K562 (cell line): ENCODE measurements around the gene CPNE9. TPM values are rescaled to one million over a fixed set of nuclear protein-coding genes. Genes with fewer than 3 reads are reported as not detected.

Experiments
- CCAR2 ChIP-seq: fragments of 200-400 bp; formaldehyde crosslinking; IDR thresholded peaks from 2 replicates; pipeline ENCODE4 v1.6.1; 2017; ENCODE audit warnings: mild to moderate bottlenecking, low read depth, low read length
- CEBPB ChIP-seq: fragments of 450-650 bp; IDR thresholded peaks from 2 replicates; pipeline ENCODE4 v1.6.1; 2016; ENCODE audit warnings: missing genetic modification characterization, missing compliant biosample characterization
- CEBPG ChIP-seq, 3 experiments: fragments of 200-800 bp in 1 of 3; sonication (Bioruptor generic) in 1 of 3; sonication (generic) in 1 of 3; formaldehyde crosslinking in 1 of 3; IDR thresholded peaks in 2 of 3; conservative IDR thresholded peaks in 1 of 3; 2 replicates each; pipeline versions ENCODE4 v1.6.1 to v1.8.0; 2016 to 2022; ENCODE audit warnings: missing compliant biosample characterization in 2 of 3, missing genetic modification characterization in 2 of 3, mild to moderate bottlenecking in 1 of 3, missing genetic modification reagents in 1 of 3
- DPF2 ChIP-seq: fragments of 450-650 bp; IDR thresholded peaks from 2 replicates; pipeline ENCODE4 v1.6.1; 2016
- HDAC2 ChIP-seq: fragments of 450-650 bp; IDR thresholded peaks from 2 replicates; pipeline ENCODE4 v1.6.1; 2016; ENCODE audit warnings: mild to moderate bottlenecking
- LEF1 ChIP-seq: fragments of 450-650 bp; IDR thresholded peaks from 2 replicates; pipeline ENCODE4 v1.6.1; 2016; ENCODE audit warnings: mild to moderate bottlenecking
- NFE2 ChIP-seq: IDR thresholded peaks from 2 replicates; pipeline ENCODE4 v1.6.1; 2014; ENCODE audit warnings: antibody characterized with exemption, low read depth
- NFRKB ChIP-seq: fragments of 450-650 bp; IDR thresholded peaks from 2 replicates; pipeline ENCODE4 v1.6.1; 2016; ENCODE audit warnings: low read depth
- SMARCB1 ChIP-seq: IDR thresholded peaks from 2 replicates; pipeline ENCODE4 v1.6.1; 2011; ENCODE audit warnings: improper control_type of control experiment, low read depth; ENCODE audit not compliant: insufficient read length
- SREBF1 ChIP-seq: fragments of 150-350 bp; IDR thresholded peaks from 2 replicates; pipeline ENCODE4 v1.6.1; 2014; ENCODE audit warnings: antibody characterized with exemption, low read depth, low read length, borderline replicate concordance
- TOE1 ChIP-seq, 2 experiments: fragments of 450-650 bp in 1 of 2; sonication (generic) in 1 of 2; formaldehyde crosslinking in 1 of 2; IDR thresholded peaks; 2 replicates each; pipeline versions ENCODE4 v1.7.1 to v1.8.0; 2016 to 2022; ENCODE audit warnings: borderline replicate concordance in 2 of 2, mild to moderate bottlenecking in 2 of 2, antibody characterized with exemption in 1 of 2, inconsistent platforms in 1 of 2, low read depth in 1 of 2, missing genetic modification reagents in 1 of 2, moderate library complexity in 1 of 2
- U2AF1 ChIP-seq: fragments of 200-400 bp; formaldehyde crosslinking; optimal IDR thresholded peaks from 2 replicates; pipeline ENCODE3; 2017; ENCODE audit warnings: mild to moderate bottlenecking, low read depth, low read length, moderate library complexity
- ZBTB8A ChIP-seq: fragments of 450-650 bp; IDR thresholded peaks from 2 replicates; pipeline ENCODE4 v1.6.1; 2018; ENCODE audit warnings: mild to moderate bottlenecking, moderate library complexity; ENCODE audit not compliant: partially characterized antibody
- ZNF316 ChIP-seq: fragments of 450-650 bp; IDR thresholded peaks from 2 replicates; pipeline ENCODE4 v1.6.1; 2016
- ZZZ3 ChIP-seq: fragments of 450-650 bp; IDR thresholded peaks from 2 replicates; pipeline ENCODE4 v1.6.1; 2016; ENCODE audit warnings: antibody characterized with exemption, mild to moderate bottlenecking, moderate library complexity
- polyA plus RNA-seq, 8 experiments: library from polyadenylated mRNA; depleted of rRNA in 4 of 8; stranded (reverse) in 5 of 8; unstranded in 3 of 8; fragments of >200 nt; fragmentation: Nextera tagmentation in 2 of 8; fragmentation: Illumina TruSeq in 1 of 8; extraction: Ambion mirVana in 2 of 8; extraction: Trizol in 1 of 8; gene quantifications; 2 replicates each; pipeline versions ENCODE4 v1.2.1 to v1.2.3, GENCODE V29; 2011 to 2014; ENCODE audit warnings: inconsistent platforms in 1 of 8, missing spikeins in 1 of 8
- total RNA-seq, 7 experiments: library from RNA; depleted of rRNA in 6 of 7; stranded (reverse); fragments of >200 nt in 6 of 7; fragmentation: Illumina TruSeq in 2 of 7; extraction: Trizol in 2 of 7; gene quantifications; 2 replicates each; pipeline versions ENCODE4 v1.2.1 to v1.2.3, GENCODE V29; 2011 to 2021; ENCODE audit warnings: low replicate concordance in 1 of 7
- TF ChIP-seq, protein P1 (sequence below), 2 experiments: fragments of 450-650 bp in 1 of 2; sonication (generic) in 1 of 2; formaldehyde crosslinking in 1 of 2; IDR thresholded peaks in 1 of 2; conservative IDR thresholded peaks in 1 of 2; 2 replicates each; pipeline versions ENCODE4 v1.6.1 to v1.8.1; 2016 to 2023; ENCODE audit warnings: mild to moderate bottlenecking in 2 of 2, moderate library complexity in 2 of 2, inconsistent platforms in 1 of 2, missing genetic modification reagents in 1 of 2
- TF ChIP-seq, protein P2 (sequence below): fragments of 250-450 bp; sonication (Bioruptor Pico); IDR thresholded peaks from 2 replicates; pipeline ENCODE4 v1.8.0; 2021; ENCODE audit warnings: moderate library complexity, mild to moderate bottlenecking, inconsistent platforms
- TF ChIP-seq, protein P3 (sequence below): fragments of 250-450 bp; sonication (Bioruptor Pico); IDR thresholded peaks from 2 replicates; pipeline ENCODE4 v1.4.0; 2020; ENCODE audit warnings: mild to moderate bottlenecking, moderate library complexity, borderline replicate concordance
- TF ChIP-seq, protein P4 (sequence below), 2 experiments: IDR thresholded peaks in 1 of 2; conservative IDR thresholded peaks in 1 of 2; 2 replicates each; pipeline ENCODE4 v1.6.1; 2016; ENCODE audit warnings: low read depth in 2 of 2, mild to moderate bottlenecking in 1 of 2, missing compliant biosample characterization in 1 of 2, missing genetic modification characterization in 1 of 2, moderate library complexity in 1 of 2

CPNE9 gene
- total and polyA plus RNA-seq, 9 of the 15 experiments (the other 6 are each of a cell fraction or from before 2014, with no cell fraction given), result 0.22 to 0.56 (median 0.29) TPM; not detected in 3

DNA sequence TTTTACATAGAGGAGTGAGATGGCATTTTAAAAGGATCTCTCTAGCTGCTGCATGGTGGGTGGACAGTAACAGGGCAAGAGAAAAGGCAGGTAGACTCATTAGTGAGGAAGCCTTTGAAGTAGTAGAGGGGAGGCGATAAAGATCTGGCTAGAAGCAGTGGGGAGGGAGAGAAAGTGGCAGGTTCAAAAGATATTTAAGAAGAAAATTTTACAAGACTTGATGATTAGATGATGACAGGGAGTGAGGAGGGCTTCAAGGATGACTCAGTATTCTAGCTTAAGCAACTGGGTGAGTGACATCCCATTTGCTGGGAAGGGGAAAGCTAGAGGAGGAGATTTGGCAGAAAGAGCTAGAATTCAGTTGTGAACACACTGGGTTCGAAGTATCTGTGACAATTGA, 24.1 kb downstream of the CPNE9 start (continued):
- TF ChIP-seq, protein P1, sequence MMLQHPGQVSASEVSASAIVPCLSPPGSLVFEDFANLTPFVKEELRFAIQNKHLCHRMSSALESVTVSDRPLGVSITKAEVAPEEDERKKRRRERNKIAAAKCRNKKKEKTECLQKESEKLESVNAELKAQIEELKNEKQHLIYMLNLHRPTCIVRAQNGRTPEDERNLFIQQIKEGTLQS (IDR thresholded peaks at IDR 0.05), result peak; percentile 84
- TF ChIP-seq, protein P1 (CRISPR knock-in tag; conservative IDR thresholded peaks at IDR 0.05), result no peak
- TF ChIP-seq ZZZ3 (no peak), CEBPB (tag) (0 out of 2 replicates have a peak, but pooled peaks have one; percentile 41), ZBTB8A (no peak), SREBF1 (no peak), ZNF316 (peak; percentile 81), CEBPG (CRISPR knock-in tag; IDR thresholded peaks at IDR 0.05) (0 out of 2 replicates have a peak, but pooled peaks have one; percentile 13), CEBPG (tag; conservative IDR thresholded peaks at IDR 0.05 in 1 of 2, IDR thresholded peaks at IDR 0.05 in 1 of 2) (peak in 1 of 2 experiments; percentile 55; a peak in 1 of 4 replicates), HDAC2 (peak; percentile 49; the same call in 1 of the 2 replicates), DPF2 (peak; percentile 71), NFE2 (peak; percentile 81), CCAR2 (no peak), U2AF1 (no peak), LEF1 (peak; percentile 70), TOE1 (IDR thresholded peaks at IDR 0.05; ENCODE audit: borderline replicate concordance) (0 out of 2 replicates have a peak, but pooled peaks have one; percentile 43), TOE1 (CRISPR knock-in tag; IDR thresholded peaks at IDR 0.05; ENCODE audit: borderline replicate concordance, low read depth) (no peak), SMARCB1 (no peak), NFRKB (peak; percentile 42; the same call in 1 of the 2 replicates)
- TF ChIP-seq, protein P2, sequence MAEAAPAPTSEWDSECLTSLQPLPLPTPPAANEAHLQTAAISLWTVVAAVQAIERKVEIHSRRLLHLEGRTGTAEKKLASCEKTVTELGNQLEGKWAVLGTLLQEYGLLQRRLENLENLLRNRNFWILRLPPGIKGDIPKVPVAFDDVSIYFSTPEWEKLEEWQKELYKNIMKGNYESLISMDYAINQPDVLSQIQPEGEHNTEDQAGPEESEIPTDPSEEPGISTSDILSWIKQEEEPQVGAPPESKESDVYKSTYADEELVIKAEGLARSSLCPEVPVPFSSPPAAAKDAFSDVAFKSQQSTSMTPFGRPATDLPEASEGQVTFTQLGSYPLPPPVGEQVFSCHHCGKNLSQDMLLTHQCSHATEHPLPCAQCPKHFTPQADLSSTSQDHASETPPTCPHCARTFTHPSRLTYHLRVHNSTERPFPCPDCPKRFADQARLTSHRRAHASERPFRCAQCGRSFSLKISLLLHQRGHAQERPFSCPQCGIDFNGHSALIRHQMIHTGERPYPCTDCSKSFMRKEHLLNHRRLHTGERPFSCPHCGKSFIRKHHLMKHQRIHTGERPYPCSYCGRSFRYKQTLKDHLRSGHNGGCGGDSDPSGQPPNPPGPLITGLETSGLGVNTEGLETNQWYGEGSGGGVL (CRISPR knock-in tag), result no peak
- TF ChIP-seq, protein P3, sequence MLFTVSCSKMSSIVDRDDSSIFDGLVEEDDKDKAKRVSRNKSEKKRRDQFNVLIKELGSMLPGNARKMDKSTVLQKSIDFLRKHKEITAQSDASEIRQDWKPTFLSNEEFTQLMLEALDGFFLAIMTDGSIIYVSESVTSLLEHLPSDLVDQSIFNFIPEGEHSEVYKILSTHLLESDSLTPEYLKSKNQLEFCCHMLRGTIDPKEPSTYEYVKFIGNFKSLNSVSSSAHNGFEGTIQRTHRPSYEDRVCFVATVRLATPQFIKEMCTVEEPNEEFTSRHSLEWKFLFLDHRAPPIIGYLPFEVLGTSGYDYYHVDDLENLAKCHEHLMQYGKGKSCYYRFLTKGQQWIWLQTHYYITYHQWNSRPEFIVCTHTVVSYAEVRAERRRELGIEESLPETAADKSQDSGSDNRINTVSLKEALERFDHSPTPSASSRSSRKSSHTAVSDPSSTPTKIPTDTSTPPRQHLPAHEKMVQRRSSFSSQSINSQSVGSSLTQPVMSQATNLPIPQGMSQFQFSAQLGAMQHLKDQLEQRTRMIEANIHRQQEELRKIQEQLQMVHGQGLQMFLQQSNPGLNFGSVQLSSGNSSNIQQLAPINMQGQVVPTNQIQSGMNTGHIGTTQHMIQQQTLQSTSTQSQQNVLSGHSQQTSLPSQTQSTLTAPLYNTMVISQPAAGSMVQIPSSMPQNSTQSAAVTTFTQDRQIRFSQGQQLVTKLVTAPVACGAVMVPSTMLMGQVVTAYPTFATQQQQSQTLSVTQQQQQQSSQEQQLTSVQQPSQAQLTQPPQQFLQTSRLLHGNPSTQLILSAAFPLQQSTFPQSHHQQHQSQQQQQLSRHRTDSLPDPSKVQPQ (CRISPR knock-in tag), result no peak
- TF ChIP-seq, protein P4, sequence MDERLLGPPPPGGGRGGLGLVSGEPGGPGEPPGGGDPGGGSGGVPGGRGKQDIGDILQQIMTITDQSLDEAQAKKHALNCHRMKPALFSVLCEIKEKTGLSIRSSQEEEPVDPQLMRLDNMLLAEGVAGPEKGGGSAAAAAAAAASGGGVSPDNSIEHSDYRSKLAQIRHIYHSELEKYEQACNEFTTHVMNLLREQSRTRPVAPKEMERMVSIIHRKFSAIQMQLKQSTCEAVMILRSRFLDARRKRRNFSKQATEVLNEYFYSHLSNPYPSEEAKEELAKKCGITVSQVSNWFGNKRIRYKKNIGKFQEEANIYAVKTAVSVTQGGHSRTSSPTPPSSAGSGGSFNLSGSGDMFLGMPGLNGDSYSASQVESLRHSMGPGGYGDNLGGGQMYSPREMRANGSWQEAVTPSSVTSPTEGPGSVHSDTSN (CRISPR knock-in tag; IDR thresholded peaks at IDR 0.05; ENCODE audit: low read depth), result peak; percentile 41; the same call in 1 of the 2 replicates
- TF ChIP-seq, protein P4 (tag; conservative IDR thresholded peaks at IDR 0.05; ENCODE audit: low read depth), result peak; percentile 92
